ENCODE data around the gene ATP2B1.

DNA sequence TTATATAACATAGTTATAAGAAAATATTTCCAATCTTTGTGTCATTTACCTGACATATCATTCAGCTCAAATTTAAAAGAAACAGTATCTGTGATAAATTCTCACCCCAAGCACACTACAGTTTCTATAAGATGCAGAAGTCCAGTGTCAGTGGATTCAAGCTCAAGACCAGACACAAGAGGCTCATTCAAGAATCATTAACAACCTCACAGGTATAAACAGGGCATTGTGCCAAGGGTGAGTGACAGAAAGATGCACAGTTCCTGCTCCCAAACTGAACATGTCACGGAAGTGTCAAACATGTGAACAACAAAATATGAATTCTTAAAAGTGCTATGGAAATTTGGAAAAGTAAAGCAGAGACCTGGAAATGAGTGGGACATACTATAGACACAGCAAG lies 12.8 kb downstream of the ATP2B1 start:
- TF ChIP-seq CTCF (conservative IDR thresholded peaks at IDR 0.05; ENCODE audit: low read depth, low read length) (no peak), EZH2 (IDR thresholded peaks at IDR 0.05; ENCODE audit: low read length, unreplicated experiment) (no peak), EZH2phosphoT487 (IDR thresholded peaks at IDR 0.05; ENCODE audit: borderline replicate concordance, low read length) (no peak)
